OCI-LY3 (cell line): ENCODE data around the gene DOCK10.

Experiments
- CTCF ChIP-seq: fragments of 200-600, 300-600 bp; sonication (generic); IDR thresholded peaks from 2 replicates; pipeline ENCODE4 v1.5.1; 2014; ENCODE audit warnings: antibody characterized with exemption, low read length, low read depth
- EZH2phosphoT487 ChIP-seq: fragments of 200-600 bp; shearing (Covaris generic); IDR thresholded peaks from 2 replicates; pipeline ENCODE4 v1.6.1; 2018; ENCODE audit warnings: antibody characterized with exemption, mixed run types, low read depth

- no peak for TF ChIP-seq CTCF
- TF ChIP-seq EZH2phosphoT487: no peak
Measured at GRCh38 chr2:224793946-224794345, 248.3 kb downstream of the DOCK10 start.
